GM18870 (cell line): Measurements from ENCODE around the gene CDC42BPG.
"Not testable (repeated sequence)": the region's sequence is repeated elsewhere in the genome, so short reads cannot be mapped to it uniquely, and the experiment has no call there.

Source experiments
- ATAC-seq: cut with Tn5 transposase; IDR thresholded peaks from one replicate; pipeline ENCODE4 v1.9.1; 2021; ENCODE audit warnings: moderate library complexity; ENCODE audit not compliant: unreplicated experiment

Gene CDC42BPG

DNA sequence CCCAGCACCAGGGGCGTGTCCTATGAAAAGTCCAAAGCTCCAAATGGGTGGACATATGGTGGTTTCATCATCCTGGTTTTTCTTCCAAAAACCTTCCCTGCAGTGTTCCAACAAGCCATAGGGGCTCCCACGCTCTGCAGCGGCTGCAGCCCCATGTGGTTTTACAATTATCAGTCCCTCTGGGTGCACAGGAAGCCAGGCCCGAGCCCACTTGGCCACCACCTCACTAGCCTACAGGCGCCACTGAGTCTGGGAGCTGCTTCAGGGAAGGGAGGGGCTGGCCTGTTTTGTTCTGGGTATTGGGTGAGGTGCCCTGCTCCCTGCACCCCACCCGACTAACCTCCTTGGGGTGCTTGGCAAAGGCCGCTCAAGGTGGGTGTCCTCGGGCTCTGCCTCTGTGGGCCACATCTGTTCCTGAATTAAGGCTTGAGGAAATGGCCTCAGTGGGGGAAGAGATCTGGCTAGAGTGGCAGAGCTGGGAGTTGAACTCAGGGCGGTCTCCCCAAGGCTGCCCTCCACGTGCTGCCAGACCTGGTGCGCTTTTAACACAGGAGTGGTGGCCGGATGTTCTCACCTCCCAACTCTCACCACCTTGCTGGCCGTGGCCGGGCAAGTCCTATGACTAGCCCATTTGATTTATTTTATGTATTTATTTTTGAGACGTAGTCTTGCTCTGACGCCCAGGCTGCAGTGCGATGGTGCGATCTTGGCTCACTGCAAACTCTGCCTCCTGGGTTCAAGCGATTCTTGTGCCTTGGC lies 5.3 kb upstream of the CDC42BPG start:
- no peak for ATAC-seq

DNA sequence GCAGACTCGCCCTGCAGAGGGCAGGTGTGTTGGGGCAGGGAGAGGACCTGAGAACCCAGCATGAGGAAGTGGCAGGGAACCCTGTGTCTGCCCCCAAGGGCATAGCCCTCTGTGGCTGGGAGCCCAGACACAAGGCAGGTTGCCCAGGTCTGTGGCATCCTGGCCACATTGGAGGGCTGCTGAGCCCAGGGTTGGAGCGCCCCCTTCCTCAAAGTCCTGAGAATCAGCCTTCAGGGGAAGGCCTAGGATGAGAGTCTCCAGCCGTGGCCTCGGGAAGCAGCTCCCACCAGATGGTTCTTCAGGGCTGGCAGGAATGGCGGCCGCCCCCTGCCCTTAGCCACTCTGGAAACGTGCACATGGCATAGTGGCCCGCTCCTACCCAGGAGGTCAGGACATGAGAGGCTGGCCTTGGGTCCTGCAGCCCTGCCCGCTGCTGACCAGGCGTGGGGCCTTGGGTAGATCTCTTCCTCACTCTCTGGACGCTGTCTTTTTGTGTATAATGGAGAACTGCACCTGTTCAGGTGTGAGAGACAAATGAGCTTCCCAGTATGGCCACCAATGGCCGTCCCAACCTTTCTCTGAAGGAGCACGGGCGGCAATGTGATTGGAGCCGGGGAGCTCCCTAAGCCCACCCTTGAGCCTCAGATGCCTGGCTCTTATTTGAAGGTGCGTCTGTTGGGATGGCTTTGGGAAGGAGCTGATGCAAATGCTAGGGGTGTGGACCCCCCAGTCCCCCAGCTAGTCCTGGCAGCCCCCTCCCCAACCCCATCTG lies 4.6 kb upstream of the CDC42BPG start:
- no peak for ATAC-seq

DNA sequence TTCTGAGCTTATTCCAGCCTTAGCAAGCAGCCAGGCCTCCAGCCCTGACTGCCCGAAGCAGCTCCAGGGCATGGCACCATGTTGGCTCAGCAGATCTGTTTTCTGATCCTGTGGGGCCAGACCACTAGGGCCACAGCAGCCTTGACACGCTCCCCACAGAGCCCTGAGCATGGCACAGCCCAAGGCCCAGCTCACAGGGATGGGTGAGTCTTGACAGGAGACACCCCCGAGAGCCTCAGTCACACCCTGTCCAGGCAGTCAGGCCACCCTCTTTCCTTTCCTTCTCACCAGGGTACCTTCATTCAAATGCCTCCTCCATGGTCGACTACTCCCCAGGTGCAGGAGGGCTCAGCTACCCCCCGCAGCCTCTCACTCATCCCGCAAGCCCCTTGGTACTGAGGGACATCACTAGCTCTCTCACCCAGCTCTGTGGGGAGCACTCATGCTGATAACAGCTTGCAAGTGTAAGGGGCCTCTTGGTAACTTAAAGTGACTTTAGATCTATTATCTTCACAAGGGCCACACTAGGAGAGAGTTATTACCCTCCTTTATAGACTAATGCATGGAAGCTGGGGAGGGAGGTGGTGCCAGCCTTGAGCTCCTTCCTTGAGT lies 3.9 kb upstream of the CDC42BPG start:
- no peak for ATAC-seq

DNA sequence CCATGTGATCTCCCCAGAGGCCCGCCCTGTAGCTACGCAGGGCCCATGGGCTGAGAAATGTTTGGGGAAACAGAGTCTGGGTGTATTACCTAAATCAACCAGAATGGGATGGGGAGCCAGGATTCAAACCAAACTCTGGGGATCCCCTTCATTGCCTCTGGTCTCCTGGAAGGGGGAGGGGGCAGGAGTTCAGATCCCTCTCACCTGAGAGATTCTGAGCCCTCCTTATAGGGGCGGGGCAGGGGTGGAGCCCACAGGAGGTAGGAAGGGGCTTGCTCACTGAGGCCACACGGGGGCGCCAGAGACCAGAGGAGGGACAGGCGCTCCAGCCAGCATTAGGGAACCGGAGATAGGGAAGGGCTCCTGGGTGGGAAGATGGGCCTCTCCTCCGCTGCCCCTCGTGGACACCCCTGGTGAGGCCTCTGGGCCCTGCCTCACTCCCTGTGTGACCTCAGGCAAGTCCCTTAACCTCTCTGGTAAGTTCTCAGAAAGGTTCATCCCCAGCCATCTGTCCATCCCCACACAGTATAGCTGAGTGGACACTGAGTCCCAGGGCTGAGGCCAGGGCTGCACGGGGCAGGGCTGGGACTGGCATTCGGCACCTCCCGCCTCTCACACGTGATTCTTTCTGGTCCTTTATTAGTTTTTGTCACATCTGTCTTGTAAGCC lies 2.7 kb upstream of the CDC42BPG start:
- ATAC-seq: no peak

DNA sequence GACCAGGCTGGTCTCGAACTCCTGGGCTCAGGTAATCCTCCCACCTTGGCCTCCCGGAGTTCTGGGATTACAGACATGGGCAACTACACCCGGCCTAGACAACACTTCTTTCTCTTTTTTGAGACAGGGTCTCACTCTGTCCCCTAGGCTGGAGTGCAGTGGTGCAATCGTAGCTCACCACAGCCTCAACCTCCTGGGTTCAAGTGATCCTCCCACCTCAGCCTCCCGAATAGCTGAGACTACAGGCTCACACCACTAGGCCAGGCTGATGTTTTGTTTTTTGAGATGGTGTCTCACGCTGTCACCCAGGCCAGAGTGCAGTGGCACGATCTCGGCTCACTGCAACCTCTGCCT lies 1.3 kb upstream of the CDC42BPG start:
- ATAC-seq: not testable (repeated sequence)

DNA sequence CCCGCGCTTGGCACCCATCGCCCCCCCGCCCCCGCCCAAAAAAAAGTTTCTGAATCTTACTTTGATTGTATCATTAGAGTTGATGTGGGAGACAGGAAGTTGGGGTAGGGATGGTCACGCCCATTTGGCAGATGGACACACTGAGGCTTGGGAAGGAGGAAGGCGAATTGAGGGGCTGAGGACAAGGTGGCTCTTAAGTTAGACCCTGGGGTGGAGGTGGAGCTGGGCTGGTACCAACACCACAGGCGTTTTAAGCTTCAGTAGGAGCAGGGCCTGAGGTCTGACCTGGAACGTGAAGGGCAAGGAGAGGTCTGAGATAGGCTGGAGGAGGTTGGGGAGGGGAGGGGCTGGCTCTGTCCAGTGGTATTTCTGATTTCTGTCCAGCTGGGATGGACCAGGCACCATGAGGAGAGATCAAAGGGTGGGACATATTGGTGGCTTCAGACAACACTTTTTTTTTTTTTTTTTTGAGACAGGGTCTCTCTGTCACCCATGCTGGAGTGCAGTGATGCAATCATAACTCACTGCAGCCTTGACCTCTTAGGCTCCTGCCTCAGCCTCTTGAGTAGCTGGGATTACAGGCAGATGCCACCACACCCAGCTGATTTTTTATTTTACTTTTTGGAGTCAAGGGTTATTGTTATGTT lies 799 bp upstream of the CDC42BPG start:
- no peak for ATAC-seq

DNA sequence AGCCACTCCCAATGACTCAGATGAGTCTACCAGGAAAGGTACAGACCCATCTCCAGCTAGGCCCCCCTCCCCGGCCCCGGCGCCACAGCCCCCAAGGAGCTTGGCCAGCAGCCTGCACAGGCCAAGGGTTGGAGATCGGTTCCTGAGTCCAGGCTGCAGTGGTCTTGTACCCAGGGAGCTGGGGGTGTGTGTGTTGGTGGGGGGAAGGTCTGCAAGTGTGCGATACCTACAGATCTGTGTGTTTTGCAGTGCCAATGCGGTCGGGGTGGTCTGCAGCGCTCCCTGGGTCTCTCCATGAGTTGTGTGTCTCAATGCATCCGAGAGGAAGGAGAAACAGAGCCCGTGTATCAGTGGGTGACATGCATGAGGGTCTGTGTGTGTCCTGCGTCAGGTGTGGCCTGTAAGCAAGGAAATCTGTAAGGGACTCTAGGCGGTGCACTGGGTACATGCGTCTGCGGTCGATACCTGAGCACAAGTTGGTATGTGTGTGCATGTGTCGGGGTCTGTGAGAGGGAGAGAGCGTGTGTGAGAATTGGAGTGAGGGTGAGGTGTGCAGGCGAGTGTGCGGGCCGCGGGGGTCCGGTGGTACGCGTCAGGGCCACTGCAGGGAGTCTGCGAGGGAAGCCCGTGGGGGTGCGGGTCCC lies 645 bp downstream of the CDC42BPG start:
- no peak for ATAC-seq

DNA sequence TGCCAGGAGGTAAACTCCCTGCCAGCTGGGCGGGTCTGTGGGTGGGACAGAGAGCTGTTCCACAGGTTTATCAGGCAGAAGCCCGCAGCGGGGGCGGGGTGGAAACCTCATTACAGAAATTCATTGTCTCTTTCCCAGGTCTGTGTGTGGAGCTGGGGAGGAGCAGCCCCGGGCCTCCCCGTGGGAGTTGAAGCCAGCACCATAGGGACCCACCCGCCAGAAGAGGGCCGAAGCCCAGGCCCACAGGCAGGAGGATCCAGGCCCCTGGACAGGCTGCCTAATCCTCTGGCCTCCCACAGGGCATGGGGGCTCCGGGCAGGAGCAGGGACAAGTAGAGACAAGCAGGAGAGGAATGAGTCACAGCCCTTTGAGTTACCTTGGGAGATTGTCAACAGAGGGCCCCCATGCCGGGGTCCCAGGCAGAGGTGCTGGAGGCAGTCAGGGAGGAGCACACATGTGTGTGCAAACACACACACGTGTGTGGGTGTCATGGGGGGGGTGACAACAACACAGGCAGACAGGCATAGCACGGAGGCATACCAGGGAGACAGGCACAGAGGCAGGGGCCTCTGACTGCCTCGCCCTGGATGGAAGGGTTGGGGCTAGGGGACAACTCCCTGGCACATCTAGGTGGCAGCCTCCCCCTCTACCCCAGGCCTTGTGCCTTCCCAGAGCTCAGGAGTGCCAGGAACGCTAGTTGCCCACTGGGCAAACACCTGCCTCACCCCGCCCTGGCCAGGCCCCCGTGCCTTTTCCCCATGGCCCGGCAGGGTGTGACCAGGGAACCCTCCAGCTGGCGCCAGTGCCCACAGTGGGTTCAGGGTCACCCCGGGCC lies 1.4 kb downstream of the CDC42BPG start:
- no peak for ATAC-seq

DNA sequence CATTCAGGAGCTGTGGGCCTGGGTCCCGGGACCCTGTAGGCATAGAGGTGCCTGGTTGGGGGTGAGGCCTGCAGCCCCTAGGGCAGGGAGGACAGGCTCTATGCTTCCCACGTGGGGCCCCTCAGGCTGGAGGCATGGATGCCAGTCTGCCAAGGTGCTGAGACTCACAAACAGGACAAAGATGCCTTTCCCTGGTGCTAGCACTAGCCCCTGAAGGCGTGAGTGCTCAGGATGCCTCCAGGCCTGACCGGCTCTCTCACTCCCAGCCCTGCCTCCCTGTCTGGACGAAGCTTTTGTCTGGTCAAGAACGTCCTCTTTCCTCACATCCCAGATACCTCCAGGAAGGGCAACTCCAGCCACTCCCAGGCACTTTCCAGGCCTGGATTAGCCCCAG lies 2.1 kb downstream of the CDC42BPG start:
- ATAC-seq: no peak

DNA sequence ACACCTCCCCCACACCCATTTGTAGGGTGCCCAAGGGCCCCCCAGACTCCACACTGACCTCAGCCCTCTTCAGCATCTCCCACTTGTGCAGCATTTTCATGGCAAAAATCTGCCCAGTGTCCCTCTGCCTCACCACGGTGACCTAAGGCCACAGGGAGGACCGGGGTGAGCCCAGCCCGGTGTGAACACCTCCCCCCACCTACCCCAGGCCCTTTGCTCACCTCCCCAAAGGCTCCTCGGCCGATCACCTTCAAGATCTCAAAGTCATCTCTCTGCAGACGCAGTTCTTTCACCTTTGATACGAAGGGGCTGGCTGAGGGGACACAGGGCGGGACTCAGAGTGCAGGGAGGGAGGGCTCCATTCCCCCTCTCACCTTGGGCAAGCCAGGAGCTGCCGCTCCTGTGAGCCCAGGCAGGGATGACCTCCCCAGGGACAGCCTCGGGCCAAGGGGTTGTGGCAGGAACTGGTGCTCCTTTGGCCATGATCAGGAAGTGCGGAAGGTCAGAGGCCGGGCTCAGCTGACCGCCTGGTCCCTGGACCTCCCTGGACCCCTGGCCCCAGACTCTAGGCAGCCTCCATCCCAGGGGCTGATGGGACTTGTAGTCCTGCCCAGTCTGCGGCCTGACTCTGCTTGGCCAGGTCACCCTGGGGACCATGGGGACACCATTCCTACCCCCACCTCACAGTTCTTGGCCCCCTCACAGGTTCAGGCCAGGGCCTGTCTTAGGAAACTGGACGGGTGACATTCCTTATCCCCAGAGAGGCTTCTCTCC lies 2.7 kb downstream of the CDC42BPG start:
- no peak for ATAC-seq

DNA sequence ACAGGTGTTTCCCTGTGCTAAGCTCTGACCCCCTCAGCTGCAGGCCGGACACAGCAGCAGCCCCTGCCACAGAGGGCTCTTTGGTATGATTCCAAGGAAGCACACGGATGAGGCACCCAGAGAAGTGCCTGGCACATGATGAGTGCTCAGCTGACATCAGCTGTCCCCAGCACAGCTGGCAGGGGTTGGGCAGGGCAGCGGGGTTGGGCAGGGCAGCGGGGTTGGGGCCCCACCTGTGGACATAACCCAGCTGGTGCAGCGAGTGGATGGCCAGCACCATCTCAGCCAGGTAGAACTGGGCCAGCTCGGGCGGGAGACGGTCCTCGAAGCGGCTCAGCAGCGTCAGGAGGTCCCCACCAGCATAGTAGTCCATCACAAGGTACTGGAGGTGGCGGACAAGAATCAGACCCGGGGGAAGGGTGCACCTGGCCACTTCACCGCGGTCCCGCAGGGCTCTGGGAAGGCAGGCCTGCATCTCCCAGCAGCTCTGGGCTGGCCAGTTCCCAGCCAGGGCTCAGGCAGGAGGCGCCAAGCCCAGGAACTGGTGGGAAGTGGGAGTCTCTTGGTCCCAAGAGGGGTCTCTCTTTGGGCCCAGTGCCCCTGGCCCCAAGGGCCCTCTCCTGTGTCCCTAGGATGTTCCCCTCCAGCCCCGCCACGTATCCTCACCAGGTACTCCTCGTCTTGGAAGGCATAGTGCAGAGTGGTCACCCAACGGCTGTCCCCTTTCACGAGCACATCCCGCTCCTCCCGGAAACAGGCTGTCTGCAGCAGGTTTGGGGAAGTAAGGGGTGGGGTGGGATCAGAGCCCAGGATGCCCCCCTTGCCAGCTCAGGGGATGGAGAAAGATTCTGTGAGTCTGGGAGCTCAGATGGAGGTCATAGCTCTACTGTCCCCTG lies 4.3 kb downstream of the CDC42BPG start:
- no peak for ATAC-seq

DNA sequence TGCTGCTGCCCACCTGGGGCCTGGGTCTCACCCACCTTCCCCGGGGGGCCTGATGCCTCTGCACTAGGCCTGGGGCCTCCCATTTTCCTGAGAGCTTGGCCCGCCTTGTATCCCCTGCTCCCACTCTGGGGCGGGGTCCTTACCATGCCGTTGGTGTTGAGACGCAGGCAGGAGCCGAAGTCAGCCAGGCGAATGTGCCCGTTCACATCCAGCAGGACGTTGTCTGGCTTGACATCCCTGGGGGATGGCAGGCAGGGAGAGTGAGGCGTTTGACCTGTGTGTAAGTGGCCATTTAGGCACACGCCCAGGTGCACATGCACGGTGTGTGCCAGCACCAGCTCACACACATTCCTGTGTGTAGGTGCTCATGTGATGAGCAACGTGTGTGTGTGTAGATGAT lies 5.1 kb downstream of the CDC42BPG start:
- no peak for ATAC-seq

DNA sequence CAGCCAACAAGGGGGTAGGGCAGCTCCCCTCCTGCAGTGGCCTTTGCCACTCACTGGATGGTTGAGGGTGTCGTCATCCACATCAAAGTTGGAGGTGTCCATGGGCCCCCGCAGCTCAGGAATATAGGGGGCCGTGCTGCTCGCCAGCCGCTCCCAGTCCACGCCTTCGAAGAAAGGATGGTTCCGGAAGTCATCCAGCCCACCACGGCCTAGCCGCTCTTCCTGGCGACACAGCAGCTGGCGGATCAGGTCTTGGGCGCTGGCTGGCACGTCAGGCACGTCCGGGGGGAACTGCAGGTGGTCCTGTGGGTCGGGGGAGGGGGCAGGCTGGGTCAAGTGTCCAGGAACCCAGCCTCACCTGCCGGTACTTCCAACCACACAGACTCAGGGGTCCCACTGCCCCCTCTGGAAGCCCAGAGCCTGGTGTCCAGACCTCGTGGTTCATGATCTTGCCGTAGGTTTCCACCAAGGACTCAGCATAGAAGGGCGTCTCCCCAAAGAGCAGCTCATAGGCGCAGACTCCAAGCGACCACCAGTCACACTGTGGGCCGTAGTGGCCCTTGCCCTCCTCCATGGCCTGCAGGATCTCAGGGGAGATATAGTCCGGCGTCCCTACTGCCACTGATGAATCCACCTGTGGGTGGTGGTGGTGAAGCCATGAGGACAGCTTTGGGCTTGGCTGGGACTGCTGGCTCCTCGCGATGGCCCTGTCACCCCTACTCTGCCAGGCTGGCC lies 5.7 kb downstream of the CDC42BPG start:
- ATAC-seq: no peak

DNA sequence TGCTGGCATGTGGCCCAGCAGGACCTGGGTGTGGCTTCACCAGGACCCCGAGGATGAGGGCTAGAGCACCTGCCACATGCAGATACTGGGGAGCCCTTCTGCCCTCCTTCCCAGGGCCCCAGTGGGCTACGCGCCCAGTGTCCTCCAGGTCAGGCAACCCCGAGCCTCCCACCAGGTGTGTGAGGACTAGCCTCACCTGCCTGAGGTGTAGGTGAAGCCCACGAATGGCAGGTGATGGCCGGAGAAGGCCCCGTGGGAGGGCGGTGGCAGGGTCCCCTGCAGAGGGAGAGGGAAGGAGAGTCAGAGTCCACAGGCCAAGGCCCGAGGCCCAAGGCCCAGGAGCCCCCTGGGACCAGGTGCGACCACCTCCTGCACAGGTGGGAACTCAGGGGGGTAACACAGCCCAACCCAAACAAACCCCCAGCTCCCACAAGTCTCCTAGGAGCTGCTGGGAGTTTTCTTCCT lies 6.5 kb downstream of the CDC42BPG start:
- no peak for ATAC-seq

DNA sequence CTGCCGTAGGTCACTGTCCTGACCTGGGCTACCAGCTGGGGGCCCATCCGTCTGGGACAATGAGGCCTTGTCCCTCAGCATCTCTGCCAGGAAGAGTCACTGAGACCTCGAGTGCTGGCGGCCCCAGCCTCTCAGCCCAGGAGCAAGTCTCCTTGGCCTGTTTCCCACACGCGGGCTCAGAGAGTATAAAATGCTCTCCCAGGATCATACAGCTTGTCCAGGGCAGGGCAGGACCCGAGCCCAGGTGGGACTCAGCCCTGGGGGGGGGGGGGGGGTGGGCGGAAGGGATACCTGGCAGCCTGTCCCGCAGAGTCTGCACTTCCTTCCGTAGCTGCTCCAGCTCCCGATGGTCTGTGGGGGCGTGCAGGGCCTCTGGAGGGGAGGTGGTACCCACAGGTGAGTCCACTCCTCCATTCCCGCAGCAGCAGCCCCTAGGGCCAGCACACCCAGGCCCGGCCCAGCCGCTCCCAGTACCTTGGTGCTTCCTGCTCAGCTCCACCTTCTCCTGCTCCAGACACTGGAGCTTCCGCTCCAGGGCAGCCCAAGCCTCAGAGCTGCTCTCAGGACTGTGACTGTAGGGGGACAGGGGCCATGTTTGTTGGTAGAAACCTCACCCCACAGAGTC lies 7.9 kb downstream of the CDC42BPG start:
- ATAC-seq: no peak

DNA sequence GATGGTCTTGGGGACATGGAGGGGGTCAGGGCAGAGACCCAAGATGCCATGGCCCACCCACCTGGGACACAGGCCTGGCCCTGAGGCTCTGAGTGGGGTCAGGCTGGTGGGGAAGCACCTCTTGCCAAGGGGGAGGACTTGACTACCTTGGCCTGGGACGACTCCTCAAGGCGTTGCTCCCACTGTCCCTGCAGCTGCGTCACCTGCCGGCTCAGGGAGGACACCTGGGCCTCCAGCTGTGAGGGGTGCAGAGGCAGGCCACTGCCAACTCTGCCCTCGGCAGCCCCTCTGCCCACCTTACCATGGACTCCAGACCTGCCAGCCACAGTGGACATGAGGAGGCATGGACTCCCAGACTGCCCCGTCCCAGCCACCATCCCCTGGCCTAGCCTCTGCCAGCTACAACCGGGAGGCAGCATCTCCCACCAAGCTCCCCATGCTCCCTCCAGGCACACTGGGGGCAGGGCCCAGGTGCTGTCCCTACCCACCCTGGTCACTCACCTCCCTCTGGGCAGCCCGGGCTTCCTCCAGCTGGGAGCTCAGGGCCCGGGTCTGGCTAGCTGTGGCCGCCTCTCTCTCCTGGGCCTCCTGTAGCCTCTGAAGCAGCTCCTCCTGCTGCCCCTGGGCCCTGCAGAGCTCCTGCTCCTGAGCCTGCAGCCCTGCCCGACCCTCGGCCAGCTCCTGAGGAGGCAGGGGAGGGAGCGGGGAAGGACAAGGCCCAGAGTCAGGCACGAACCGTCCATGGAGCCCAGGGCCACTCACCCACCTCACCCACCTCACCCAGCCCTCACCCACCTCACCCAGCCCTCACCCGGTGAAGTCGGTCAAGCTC lies 8.6 kb downstream of the CDC42BPG start:
- no peak for ATAC-seq
